Sigmoid colon (tissue), 7 donors: ENCODE results near the gene CABLES1. TPM values are rescaled to one million over a fixed set of nuclear protein-coding genes. Genes with fewer than 3 reads are reported as not detected.
"Not testable (repeated sequence)": the region's sequence is repeated elsewhere in the genome, so short reads cannot be mapped to it uniquely, and the experiment has no call there.

ENCODE experiments used
- DNase-seq: peaks from one replicate; pipeline ENCODE4 v3.0.0-alpha.2; 2019
- H3K27ac ChIP-seq, 4 donors: fragments of 200-600 bp; sonication (generic); one replicate each; pipeline ENCODE4 v1.5.1; 2016 to 2019; ENCODE audit warnings: mild to moderate bottlenecking in 1 of 4
- H3K27me3 ChIP-seq, 3 donors: fragments of 200-600 bp; sonication (generic); one replicate each; pipeline ENCODE4 v1.5.1; 2019; ENCODE audit warnings: mild to moderate bottlenecking in 1 of 3
- H3K36me3 ChIP-seq, 4 donors: fragments of 200-600 bp; sonication (generic); one replicate each; pipeline ENCODE4 v1.5.1; 2016 to 2019
- H3K4me1 ChIP-seq, 4 donors: fragments of 200-600 bp; sonication (generic); one replicate each; pipeline ENCODE4 v1.5.1; 2017 to 2019
- H3K4me3 ChIP-seq, 4 donors: fragments of 200-600 bp; sonication (generic); one replicate each; pipeline ENCODE4 v1.5.1; 2017 to 2019; ENCODE audit warnings: mild to moderate bottlenecking in 2 of 4, moderate library complexity in 1 of 4
- H3K9me3 ChIP-seq, 4 donors: fragments of 200-600 bp in 3 of 4; sonication (generic) in 3 of 4; one replicate each; pipeline versions ENCODE4 v1.5.1 to v1.6.1; 2013 to 2019
- EP300 ChIP-seq, 4 donors: sonication (generic); formaldehyde crosslinking; IDR thresholded peaks; one replicate each; pipeline ENCODE4 v1.6.1; 2017; ENCODE audit warnings: antibody characterized with exemption in 4 of 4
- POLR2A ChIP-seq, 2 donors: fragments of 450-650 bp; IDR thresholded peaks; one replicate each; pipeline ENCODE4 v1.6.1; 2016; ENCODE audit warnings: antibody characterized with exemption in 2 of 2, mild to moderate bottlenecking in 2 of 2, moderate library complexity in 2 of 2
- POLR2AphosphoS5 ChIP-seq, 4 donors: sonication (generic); formaldehyde crosslinking; IDR thresholded peaks; one replicate each; pipeline ENCODE4 v1.6.1; 2017; ENCODE audit warnings: antibody characterized with exemption in 4 of 4
- WGBS, 2 donors: extraction: QIAGEN DNeasy Blood & Tissue Kit; methylation state at CpG; one replicate each; pipeline ENCODE4 v1.1.7; 2013; 5-methylcytosine and 5-hydroxymethylcytosine counted together
- intact Hi-C: fragments of 100-400 bp; cut with DNase I; formaldehyde crosslinking; loops from one replicate; pipeline ENCODE4 v1.15.1; 2023
- polyA plus RNA-seq, 3 donors: library from polyadenylated mRNA; stranded (reverse); fragments of 200-250 nt; gene quantifications; one replicate each; pipeline ENCODE4 v1.2.3, GENCODE V29; 2013
- total RNA-seq, 4 donors: library from RNA; depleted of rRNA; stranded (reverse); fragments of >200 nt; gene quantifications; one replicate each; pipeline ENCODE4 v1.1.0, GENCODE V29; 2016
- TF ChIP-seq, protein P1 (sequence below), 4 experiments: fragments of 450-650 bp in 3 of 4; fragments of 200-600 bp in 1 of 4; IDR thresholded peaks; one replicate each; pipeline ENCODE4 v1.5.1; 2016 to 2019; ENCODE audit warnings: antibody characterized with exemption in 4 of 4, mild to moderate bottlenecking in 3 of 4, moderate library complexity in 2 of 4
- donor health status: healthy with polysubstance abuse.
- donor health status: Bipolar disorder and iron deficiency.
- donor health status: healthy.

The CABLES1 gene
- total and polyA plus RNA-seq, 7 donors, result 1.9 to 7.2 (median 3.9) TPM

DNA sequence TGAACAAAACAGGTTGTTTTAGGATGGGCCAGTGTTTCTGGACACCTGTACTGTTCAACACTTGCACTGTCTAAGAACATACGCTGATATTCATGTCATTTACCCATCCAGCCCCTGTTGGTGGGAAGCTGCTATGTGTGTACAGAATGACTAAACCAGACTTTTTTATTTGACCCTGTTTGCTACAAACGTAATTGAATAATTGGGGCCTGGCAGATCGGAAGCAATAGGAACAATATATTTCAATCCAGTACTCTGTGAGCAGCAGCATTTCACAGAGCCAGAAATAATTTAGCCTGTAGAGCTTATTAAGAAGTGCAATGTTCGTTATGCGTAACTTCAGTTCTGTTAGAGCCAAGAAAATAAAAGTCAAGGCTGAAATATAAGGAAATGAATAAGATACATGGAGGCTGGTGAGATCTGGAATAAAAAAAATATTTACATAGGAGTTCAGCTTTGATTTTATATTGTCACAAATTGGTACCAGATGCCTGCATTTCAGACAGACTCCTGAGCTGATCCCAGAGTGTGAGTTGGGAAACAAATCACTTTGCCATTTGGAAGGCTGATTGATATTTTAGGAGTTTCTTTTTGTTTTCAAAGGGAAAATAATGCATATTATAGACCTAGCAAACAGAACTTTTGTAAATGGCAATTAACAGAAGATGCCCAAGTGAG is 19.7 kb downstream of the CABLES1 start:
- intact Hi-C loops, result no loop called here
- no peak for DNase-seq
- H3K4me1 ChIP-seq, result peaks cover 0 to 9% (median 0%) of the 10 kb centered on the region in 4 donors
- no peaks in the 10 kb centered on the region for H3K27me3 ChIP-seq
- TF ChIP-seq POLR2A (IDR thresholded peaks at IDR 0.05) (no peak), EP300 (IDR thresholded peaks at IDR 0.05) (no peak), POLR2AphosphoS5 (IDR thresholded peaks at IDR 0.05) (no peak)
- TF ChIP-seq, protein P1, sequence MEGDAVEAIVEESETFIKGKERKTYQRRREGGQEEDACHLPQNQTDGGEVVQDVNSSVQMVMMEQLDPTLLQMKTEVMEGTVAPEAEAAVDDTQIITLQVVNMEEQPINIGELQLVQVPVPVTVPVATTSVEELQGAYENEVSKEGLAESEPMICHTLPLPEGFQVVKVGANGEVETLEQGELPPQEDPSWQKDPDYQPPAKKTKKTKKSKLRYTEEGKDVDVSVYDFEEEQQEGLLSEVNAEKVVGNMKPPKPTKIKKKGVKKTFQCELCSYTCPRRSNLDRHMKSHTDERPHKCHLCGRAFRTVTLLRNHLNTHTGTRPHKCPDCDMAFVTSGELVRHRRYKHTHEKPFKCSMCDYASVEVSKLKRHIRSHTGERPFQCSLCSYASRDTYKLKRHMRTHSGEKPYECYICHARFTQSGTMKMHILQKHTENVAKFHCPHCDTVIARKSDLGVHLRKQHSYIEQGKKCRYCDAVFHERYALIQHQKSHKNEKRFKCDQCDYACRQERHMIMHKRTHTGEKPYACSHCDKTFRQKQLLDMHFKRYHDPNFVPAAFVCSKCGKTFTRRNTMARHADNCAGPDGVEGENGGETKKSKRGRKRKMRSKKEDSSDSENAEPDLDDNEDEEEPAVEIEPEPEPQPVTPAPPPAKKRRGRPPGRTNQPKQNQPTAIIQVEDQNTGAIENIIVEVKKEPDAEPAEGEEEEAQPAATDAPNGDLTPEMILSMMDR (IDR thresholded peaks at IDR 0.05), result no peak
- H3K27ac ChIP-seq, result no peak overlapping the region
- no peaks in the 10 kb centered on the region for H3K9me3 ChIP-seq
- WGBS, 2 donors, result 88 to 92% methylated on average over 5 of the region's 5 CpGs
- no peaks in the 10 kb centered on the region for H3K36me3 ChIP-seq
- H3K4me3 ChIP-seq, result no peak overlapping the region

GRCh38 chr18:23155537-23155936 is 20.3 kb downstream of the CABLES1 start:
- Histone ChIP-seq H3K27ac (no peak overlapping the region), H3K4me1 (peaks cover 0 to 9% (median 0%) of the 10 kb centered on the region in 4 donors)
- TF ChIP-seq, protein P1 (IDR thresholded peaks at IDR 0.05), result no peak
- TF ChIP-seq POLR2A (IDR thresholded peaks at IDR 0.05) (no peak), EP300 (IDR thresholded peaks at IDR 0.05) (no peak), POLR2AphosphoS5 (IDR thresholded peaks at IDR 0.05) (no peak)

DNA sequence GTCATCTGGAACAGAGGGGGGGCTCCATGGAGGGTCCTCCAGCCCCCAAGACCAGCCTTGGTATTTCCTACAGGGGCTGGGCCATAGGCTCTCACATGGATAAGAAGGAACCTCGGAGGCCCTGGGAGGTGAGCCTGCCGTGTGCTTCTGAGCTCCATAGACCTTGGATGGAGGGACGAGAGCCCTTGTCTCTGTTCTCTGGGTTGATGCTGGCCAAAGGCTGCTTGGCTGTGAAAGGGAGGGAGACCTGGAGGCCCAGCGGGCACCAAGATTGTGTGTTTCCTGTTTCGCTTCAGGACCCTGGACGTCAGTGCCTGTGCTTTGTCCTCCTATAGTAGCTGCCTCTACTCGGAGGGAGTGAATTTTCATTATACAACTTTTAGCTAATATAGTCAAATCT is 20.8 kb downstream of the CABLES1 start:
- Histone ChIP-seq H3K4me1 (peaks cover 0 to 9% (median 0%) of the 10 kb centered on the region in 4 donors), H3K4me3 (no peak overlapping the region), H3K36me3 (no peaks in the 10 kb centered on the region), H3K27ac (no peak overlapping the region), H3K27me3 (no peaks in the 10 kb centered on the region), H3K9me3 (no peaks in the 10 kb centered on the region)
- 94 to 95% methylated on average over 7 of the region's 7 CpGs for WGBS, 2 donors
- DNase-seq, result no peak
- TF ChIP-seq EP300 (IDR thresholded peaks at IDR 0.05) (no peak), POLR2AphosphoS5 (IDR thresholded peaks at IDR 0.05) (no peak), POLR2A (IDR thresholded peaks at IDR 0.05) (no peak)
- TF ChIP-seq, protein P1 (IDR thresholded peaks at IDR 0.05), result no peak
- intact Hi-C loops, result no loop called here

More at GRCh38 chr18:23155537-23155936, 20.3 kb downstream of the CABLES1 start:
- H3K4me3 ChIP-seq, result no peak overlapping the region
- 71 to 76% methylated on average over 5 of the region's 5 CpGs for whole genome bisulfite sequencing, 2 donors
- intact Hi-C loops, result no loop called here
- no peaks in the 10 kb centered on the region for H3K9me3 ChIP-seq
- H3K27me3 ChIP-seq, result no peaks in the 10 kb centered on the region
- no peaks in the 10 kb centered on the region for H3K36me3 ChIP-seq
- no peak for DNase-seq

GRCh38 chr18:23158058-23158457 is 22.8 kb downstream of the CABLES1 start:
- no peaks in the 10 kb centered on the region for H3K27me3 ChIP-seq
- H3K36me3 ChIP-seq, result no peaks in the 10 kb centered on the region
- no peak overlapping the region for H3K4me3 ChIP-seq
- no peak overlapping the region for H3K27ac ChIP-seq
- intact Hi-C loops, result no loop called here
- H3K9me3 ChIP-seq, result no peaks in the 10 kb centered on the region
- whole genome bisulfite sequencing, 2 donors, result 95 to 99% methylated on average over 2 of the region's 2 CpGs
- no peak for TF ChIP-seq POLR2A (IDR thresholded peaks at IDR 0.05)
- peaks cover 0 to 9% (median 0%) of the 10 kb centered on the region in 4 donors for H3K4me1 ChIP-seq
- no peak for DNase-seq

GRCh38 chr18:23158884-23159283 is 23.6 kb downstream of the CABLES1 start:
- H3K27me3 ChIP-seq, H3K9me3 ChIP-seq, H3K4me1 ChIP-seq, H3K27ac ChIP-seq, intact Hi-C loops, H3K4me3 ChIP-seq, H3K36me3 ChIP-seq: not testable (repeated sequence)
- WGBS, 2 donors, result 89 to 93% methylated on average over 14 of the region's 14 CpGs
- peak; percentile 36 for DNase-seq

- Histone ChIP-seq H3K27ac (no peak overlapping the region), H3K4me3 (no peak overlapping the region), H3K4me1 (peaks cover 0 to 9% (median 0%) of the 10 kb centered on the region in 4 donors), H3K9me3 (no peaks in the 10 kb centered on the region), H3K27me3 (no peaks in the 10 kb centered on the region), H3K36me3 (no peaks in the 10 kb centered on the region)
- TF ChIP-seq, protein P1 (IDR thresholded peaks at IDR 0.05), result no peak
- TF ChIP-seq POLR2AphosphoS5 (IDR thresholded peaks at IDR 0.05), result no peak
- no peak for TF ChIP-seq POLR2A (IDR thresholded peaks at IDR 0.05)
- no peak for TF ChIP-seq EP300 (IDR thresholded peaks at IDR 0.05)
- intact Hi-C loops, result no loop called here
- WGBS, 2 donors, result 21 to 66% methylated on average over 7 of the region's 7 CpGs
- peak; percentile 4 for DNase-seq
These were observed 24.1 kb downstream of the CABLES1 start for GRCh38 chr18:23159344-23159743.
